ENCODE measurements around the gene EXOC3L1.

The EXOC3L1 gene

GRCh38 chr16:67216612-67217490, 26.9 kb upstream of the EXOC3L1 start:
- no peak for DNase-seq (ENCODE audit: low read depth in 2 of 2)

- no peak for DNase-seq (ENCODE audit: low read depth in 2 of 2)
These were observed 25.8 kb upstream of the EXOC3L1 start for GRCh38 chr16:67215706-67216105.

- no peak for DNase-seq (ENCODE audit: low read depth in 2 of 2)
These were observed 23.5 kb upstream of the EXOC3L1 start for GRCh38 chr16:67213197-67214019.

GRCh38 chr16:67212766-67213165, 22.8 kb upstream of the EXOC3L1 start:
- DNase-seq (ENCODE audit: low read depth in 2 of 2) = no peak

- DNase-seq (ENCODE audit: low read depth in 2 of 2) = no peak
These were observed 21.7 kb upstream of the EXOC3L1 start for GRCh38 chr16:67211674-67212073.

GRCh38 chr16:67210069-67210937, 20.4 kb upstream of the EXOC3L1 start:
- DNase-seq (ENCODE audit: low read depth in 2 of 2) = no peak

GRCh38 chr16:67209565-67209964, 19.6 kb upstream of the EXOC3L1 start:
- DNase-seq (ENCODE audit: low read depth in 2 of 2) = no peak

- no peak for DNase-seq (ENCODE audit: low read depth in 2 of 2)
These were observed 18.4 kb upstream of the EXOC3L1 start for GRCh38 chr16:67208154-67208896.

GRCh38 chr16:67207249-67208091, 17.5 kb upstream of the EXOC3L1 start:
- no peak for DNase-seq (ENCODE audit: low read depth in 2 of 2)

GRCh38 chr16:67206838-67207248, 16.9 kb upstream of the EXOC3L1 start:
- no peak for DNase-seq (ENCODE audit: low read depth in 2 of 2)

- DNase-seq (ENCODE audit: low read depth in 2 of 2) = no peak
These were observed 16.3 kb upstream of the EXOC3L1 start for GRCh38 chr16:67206129-67206837.

- no peak for DNase-seq (ENCODE audit: low read depth in 2 of 2)
These were observed 14.1 kb upstream of the EXOC3L1 start for GRCh38 chr16:67204076-67204475.

GRCh38 chr16:67202956-67203493, 13.1 kb upstream of the EXOC3L1 start:
- DNase-seq (ENCODE audit: low read depth in 2 of 2) = no peak

GRCh38 chr16:67202426-67202825, 12.5 kb upstream of the EXOC3L1 start:
- no peak for DNase-seq (ENCODE audit: low read depth in 2 of 2)

GRCh38 chr16:67201411-67202345, 11.7 kb upstream of the EXOC3L1 start:
- no peak for DNase-seq (ENCODE audit: low read depth in 2 of 2)

- DNase-seq (ENCODE audit: low read depth in 2 of 2) = no peak
These were observed 10.6 kb upstream of the EXOC3L1 start for GRCh38 chr16:67200491-67200890.

- no peak for DNase-seq (ENCODE audit: low read depth in 2 of 2)
These were observed 9.9 kb upstream of the EXOC3L1 start for GRCh38 chr16:67199808-67200198.

Measured in stimulated activated CD4-positive, alpha-beta T cell treated with anti-CD3 and anti-CD28 coated beads, Interleukin-15, amount 100 ng/mL, for 48 hours (primary cell).